CD4-positive, alpha-beta T cell treated with Interferon alpha-2 for 1 hour (primary cell): ENCODE results near the gene HOXB8.

Experiments used
- DNase-seq, 2 donors: peaks; one replicate each; pipeline ENCODE4 v3.0.0-alpha.2; 2020 to 2022

Gene HOXB8

GRCh38 chr17:48624544-48625494, 9.7 kb upstream of the HOXB8 start:
- DNase-seq, result no peak

GRCh38 chr17:48624118-48624517, 9.0 kb upstream of the HOXB8 start:
- no peak for DNase-seq

- no peak for DNase-seq
These were observed 8.5 kb upstream of the HOXB8 start for GRCh38 chr17:48623583-48623982.

- DNase-seq, result no peak
These were observed 7.8 kb upstream of the HOXB8 start for GRCh38 chr17:48622857-48623256.

- no peak for DNase-seq
These were observed 6.6 kb upstream of the HOXB8 start for GRCh38 chr17:48621410-48622392.

GRCh38 chr17:48620461-48621139, 5.5 kb upstream of the HOXB8 start:
- no peak for DNase-seq

- no peak for DNase-seq
These were observed 4.8 kb upstream of the HOXB8 start for GRCh38 chr17:48619826-48620449.

- peak; percentile 76 to 87 for DNase-seq
These were observed 3.3 kb upstream of the HOXB8 start for GRCh38 chr17:48618256-48618896.

GRCh38 chr17:48617471-48618255, 2.6 kb upstream of the HOXB8 start:
- DNase-seq, result no peak

- no peak for DNase-seq
These were observed 1.8 kb upstream of the HOXB8 start for GRCh38 chr17:48616717-48617470.

- no peak for DNase-seq
These were observed 1.0 kb upstream of the HOXB8 start for GRCh38 chr17:48615963-48616716.

GRCh38 chr17:48613862-48614694, 1.0 kb downstream of the HOXB8 start:
- no peak for DNase-seq

- DNase-seq, result peak in 1 of 2 donors; percentile 65
These were observed 2.0 kb downstream of the HOXB8 start for GRCh38 chr17:48612854-48613691.

GRCh38 chr17:48612456-48612853, 2.6 kb downstream of the HOXB8 start:
- DNase-seq, result no peak

GRCh38 chr17:48611681-48612455, 3.2 kb downstream of the HOXB8 start:
- DNase-seq, result no peak

GRCh38 chr17:48611213-48611612, 3.9 kb downstream of the HOXB8 start:
- no peak for DNase-seq
